HEK293 (cell line): ENCODE data around the gene ALG1.

ENCODE experiments used
- AEBP2 ChIP-seq: fragments of 450-650 bp; formaldehyde crosslinking; IDR thresholded peaks from 2 replicates; pipeline ENCODE4 v1.5.1; 2016; ENCODE audit warnings: missing biosample characterization, missing genetic modification characterization, borderline replicate concordance
- BCL6B ChIP-seq: fragments of 450-650 bp; formaldehyde crosslinking; IDR thresholded peaks from 2 replicates; pipeline ENCODE4 v1.5.1; 2017; ENCODE audit warnings: missing biosample characterization, missing genetic modification characterization
- GLI2 ChIP-seq: fragments of 450-650 bp; formaldehyde crosslinking; IDR thresholded peaks from 2 replicates; pipeline ENCODE4; 2017; ENCODE audit warnings: missing biosample characterization, missing genetic modification characterization, low read depth, borderline replicate concordance
- MEIS1 ChIP-seq: sonication (generic); formaldehyde crosslinking; IDR thresholded peaks from 2 replicates; pipeline ENCODE4 v1.8.1; 2022; ENCODE audit warnings: missing genetic modification reagents, mild to moderate bottlenecking, borderline replicate concordance
- MZF1 ChIP-seq: fragments of 450-650 bp; formaldehyde crosslinking; IDR thresholded peaks from 2 replicates; pipeline ENCODE4 v1.5.1; 2017; ENCODE audit warnings: missing biosample characterization, missing genetic modification characterization, borderline replicate concordance
- OSR2 ChIP-seq: fragments of 450-650 bp; formaldehyde crosslinking; IDR thresholded peaks from 2 replicates; pipeline ENCODE4 v1.5.1; 2016; ENCODE audit warnings: missing biosample characterization, missing genetic modification characterization
- PATZ1 ChIP-seq: fragments of 450-650 bp; formaldehyde crosslinking; IDR thresholded peaks from 2 replicates; pipeline ENCODE4 v1.5.1; 2016; ENCODE audit warnings: missing biosample characterization, missing genetic modification characterization
- SCRT1 ChIP-seq: fragments of 450-650 bp; formaldehyde crosslinking; IDR thresholded peaks from 2 replicates; pipeline ENCODE4 v1.5.1; 2016; ENCODE audit warnings: missing biosample characterization, missing genetic modification characterization, borderline replicate concordance
- SETDB1 ChIP-seq: IDR thresholded peaks from one replicate; pipeline ENCODE4 v1.6.1; 2017; ENCODE audit warnings: mild to moderate bottlenecking, low read length, moderate library complexity, mixed read lengths; ENCODE audit not compliant: insufficient read length
- SP7 ChIP-seq: fragments of 450-650 bp; formaldehyde crosslinking; IDR thresholded peaks from 2 replicates; pipeline ENCODE4 v1.5.1; 2016; ENCODE audit warnings: missing biosample characterization, missing genetic modification characterization
- TSHZ1 ChIP-seq: fragments of 450-650 bp; formaldehyde crosslinking; IDR thresholded peaks from 2 replicates; pipeline ENCODE4 v1.5.1; 2016; ENCODE audit warnings: missing biosample characterization, missing genetic modification characterization, borderline replicate concordance
- ZFP3 ChIP-seq: fragments of 450-650 bp; formaldehyde crosslinking; IDR thresholded peaks from 2 replicates; pipeline ENCODE4 v1.5.1; 2016; ENCODE audit warnings: low read depth, missing biosample characterization, missing genetic modification characterization
- ZFP69B ChIP-seq: fragments of 450-650 bp; formaldehyde crosslinking; IDR thresholded peaks from 2 replicates; pipeline ENCODE4 v1.5.1; 2016; ENCODE audit warnings: missing biosample characterization, missing genetic modification characterization
- ZNF174 ChIP-seq: fragments of 450-650 bp; formaldehyde crosslinking; IDR thresholded peaks from 2 replicates; pipeline ENCODE4 v1.5.0; 2017; ENCODE audit warnings: missing biosample characterization, mild to moderate bottlenecking, missing genetic modification characterization
- ZNF214 ChIP-seq: fragments of 450-650 bp; formaldehyde crosslinking; IDR thresholded peaks from 2 replicates; pipeline ENCODE4 v1.5.1; 2017; ENCODE audit warnings: missing biosample characterization, mild to moderate bottlenecking, missing genetic modification characterization, borderline replicate concordance
- ZNF394 ChIP-seq: fragments of 450-650 bp; formaldehyde crosslinking; IDR thresholded peaks from 2 replicates; pipeline ENCODE4 v1.5.1; 2016; ENCODE audit warnings: missing biosample characterization, missing genetic modification characterization, mild to moderate bottlenecking, moderate library complexity, borderline replicate concordance
- ZNF555 ChIP-seq: fragments of 450-650 bp; formaldehyde crosslinking; conservative IDR thresholded peaks from 2 replicates; pipeline ENCODE4 v1.5.1; 2017; ENCODE audit warnings: missing biosample characterization, mild to moderate bottlenecking, missing genetic modification characterization, inconsistent platforms
- ZNF561 ChIP-seq: fragments of 450-650 bp; IDR thresholded peaks from 2 replicates; pipeline ENCODE4 v1.5.1; 2018; ENCODE audit warnings: missing biosample characterization, missing genetic modification characterization, borderline replicate concordance
- ZNF600 ChIP-seq: fragments of 450-650 bp; formaldehyde crosslinking; IDR thresholded peaks from 2 replicates; pipeline ENCODE4 v1.5.1; 2016; ENCODE audit warnings: missing biosample characterization, missing genetic modification characterization
- ZNF626 ChIP-seq: fragments of 450-650 bp; sonication (Bioruptor Pico); formaldehyde crosslinking; IDR thresholded peaks from 2 replicates; pipeline ENCODE4 v1.5.1; 2018; ENCODE audit warnings: missing biosample characterization, missing genetic modification characterization, inconsistent platforms
- ZNF677 ChIP-seq: fragments of 450-650 bp; IDR thresholded peaks from 2 replicates; pipeline ENCODE4 v1.5.0; 2018; ENCODE audit warnings: missing biosample characterization, mild to moderate bottlenecking, missing genetic modification characterization, moderate library complexity
- ZNF704 ChIP-seq: fragments of 450-650 bp; formaldehyde crosslinking; IDR thresholded peaks from 2 replicates; pipeline ENCODE4 v1.5.1; 2016; ENCODE audit warnings: missing biosample characterization, missing genetic modification characterization
- ZNF777 ChIP-seq: fragments of 450-650 bp; formaldehyde crosslinking; IDR thresholded peaks from 2 replicates; pipeline ENCODE4 v1.5.1; 2017; ENCODE audit warnings: missing biosample characterization, missing genetic modification characterization, borderline replicate concordance
- TF ChIP-seq, protein P1 (sequence below): fragments of 450-650 bp; IDR thresholded peaks from 2 replicates; pipeline ENCODE4 v1.5.1; 2018; ENCODE audit warnings: missing biosample characterization, missing genetic modification characterization
- TF ChIP-seq, protein P2 (sequence below): fragments of 450-650 bp; IDR thresholded peaks from 2 replicates; pipeline ENCODE4 v1.5.1; 2018; ENCODE audit warnings: missing biosample characterization, mild to moderate bottlenecking, missing genetic modification characterization

The ALG1 gene

DNA sequence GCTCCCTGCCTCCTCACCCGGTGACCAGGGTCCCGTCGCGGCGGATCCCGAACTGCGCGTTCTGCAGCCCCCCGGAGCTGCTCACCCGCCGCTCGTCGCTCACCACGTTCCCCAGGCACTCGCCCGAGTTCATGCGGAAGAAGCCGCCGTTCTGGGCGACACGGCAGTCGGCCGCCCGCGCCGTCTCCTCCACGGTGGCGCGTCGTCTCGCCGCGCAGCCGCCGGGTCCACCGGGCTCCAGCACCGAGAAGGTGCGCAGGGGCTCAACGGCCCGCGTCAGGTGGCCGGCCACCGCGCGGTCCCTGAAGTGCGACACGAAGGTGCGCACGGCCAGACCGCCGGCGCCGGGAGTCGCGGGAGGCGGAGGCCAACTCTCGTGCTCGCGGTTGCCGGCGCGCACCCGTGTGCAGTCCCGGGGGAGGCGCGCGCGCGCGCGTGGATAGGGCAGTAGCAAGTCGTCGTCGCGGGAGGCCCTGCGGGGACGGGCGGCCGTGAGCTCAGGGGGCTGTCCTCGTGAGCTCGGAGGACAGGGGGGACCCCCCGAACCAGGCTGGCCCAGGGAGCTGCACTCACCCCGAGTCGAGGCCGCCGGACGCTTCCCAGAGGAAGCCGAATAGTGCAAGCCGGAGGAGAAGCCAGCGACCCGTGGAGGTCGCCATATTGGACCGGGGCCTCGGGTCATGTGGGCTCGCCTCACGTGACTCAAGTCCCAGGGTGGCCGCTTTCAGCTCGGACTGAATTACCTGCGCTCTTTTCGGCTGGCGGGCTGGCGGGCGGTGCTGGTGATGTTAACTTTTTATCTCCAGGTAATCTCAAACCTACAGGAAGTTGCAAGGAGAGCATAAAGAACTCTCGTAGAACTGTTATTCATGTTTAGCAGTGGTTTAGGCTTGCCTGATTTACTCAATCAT lies 38.1 kb upstream of the ALG1 start, which contains the start of gene NAGPA (continued):
- no peak for TF ChIP-seq TSHZ1 (tag by site-specific recombination)
- TF ChIP-seq ZFP69B (tag by site-specific recombination), result peak; percentile 77; the same call in 1 of the 2 replicates
- TF ChIP-seq ZNF561 (tag by site-specific recombination), result peak; percentile 100
- no peak for TF ChIP-seq ZFP3
- TF ChIP-seq GLI2 (tag by site-specific recombination), result no peak
- TF ChIP-seq ZNF174 (tag by site-specific recombination), result no peak
- peak; percentile 55 for TF ChIP-seq PATZ1 (tag by site-specific recombination)
- TF ChIP-seq MEIS1 (CRISPR knock-in tag), result no peak
- no peak; the same call in 1 of the 2 replicates for TF ChIP-seq ZNF600
- TF ChIP-seq ZNF555 (tag by site-specific recombination), result no peak
- no peak for TF ChIP-seq ZNF626 (tag by site-specific recombination)
- no peak for TF ChIP-seq BCL6B (tag by site-specific recombination)
- TF ChIP-seq OSR2, result no peak
- TF ChIP-seq ZNF394 (tag by site-specific recombination), result peak; percentile 64
- peak; percentile 83 for TF ChIP-seq SP7 (tag by site-specific recombination)
- TF ChIP-seq AEBP2 (tag by site-specific recombination), result no peak
- TF ChIP-seq ZNF777 (tag by site-specific recombination), result peak; percentile 18; the same call in 1 of the 2 replicates
- TF ChIP-seq ZNF677, result no peak
- no peak for TF ChIP-seq MZF1
- TF ChIP-seq SCRT1 (tag by site-specific recombination), result no peak
- TF ChIP-seq, protein P1, sequence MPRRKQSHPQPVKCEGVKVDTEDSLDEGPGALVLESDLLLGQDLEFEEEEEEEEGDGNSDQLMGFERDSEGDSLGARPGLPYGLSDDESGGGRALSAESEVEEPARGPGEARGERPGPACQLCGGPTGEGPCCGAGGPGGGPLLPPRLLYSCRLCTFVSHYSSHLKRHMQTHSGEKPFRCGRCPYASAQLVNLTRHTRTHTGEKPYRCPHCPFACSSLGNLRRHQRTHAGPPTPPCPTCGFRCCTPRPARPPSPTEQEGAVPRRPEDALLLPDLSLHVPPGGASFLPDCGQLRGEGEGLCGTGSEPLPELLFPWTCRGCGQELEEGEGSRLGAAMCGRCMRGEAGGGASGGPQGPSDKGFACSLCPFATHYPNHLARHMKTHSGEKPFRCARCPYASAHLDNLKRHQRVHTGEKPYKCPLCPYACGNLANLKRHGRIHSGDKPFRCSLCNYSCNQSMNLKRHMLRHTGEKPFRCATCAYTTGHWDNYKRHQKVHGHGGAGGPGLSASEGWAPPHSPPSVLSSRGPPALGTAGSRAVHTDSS, result no peak
- TF ChIP-seq ZNF704 (tag by site-specific recombination), result peak; percentile 81; the same call in 1 of the 2 replicates
- TF ChIP-seq ZNF214 (tag by site-specific recombination), result no peak
- TF ChIP-seq, protein P2, sequence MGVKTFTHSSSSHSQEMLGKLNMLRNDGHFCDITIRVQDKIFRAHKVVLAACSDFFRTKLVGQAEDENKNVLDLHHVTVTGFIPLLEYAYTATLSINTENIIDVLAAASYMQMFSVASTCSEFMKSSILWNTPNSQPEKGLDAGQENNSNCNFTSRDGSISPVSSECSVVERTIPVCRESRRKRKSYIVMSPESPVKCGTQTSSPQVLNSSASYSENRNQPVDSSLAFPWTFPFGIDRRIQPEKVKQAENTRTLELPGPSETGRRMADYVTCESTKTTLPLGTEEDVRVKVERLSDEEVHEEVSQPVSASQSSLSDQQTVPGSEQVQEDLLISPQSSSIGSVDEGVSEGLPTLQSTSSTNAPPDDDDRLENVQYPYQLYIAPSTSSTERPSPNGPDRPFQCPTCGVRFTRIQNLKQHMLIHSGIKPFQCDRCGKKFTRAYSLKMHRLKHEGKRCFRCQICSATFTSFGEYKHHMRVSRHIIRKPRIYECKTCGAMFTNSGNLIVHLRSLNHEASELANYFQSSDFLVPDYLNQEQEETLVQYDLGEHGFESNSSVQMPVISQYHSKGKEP, result 0 out of 2 replicates have a peak, but pooled peaks have one; percentile 18
- no peak for TF ChIP-seq SETDB1
